GM19099 (cell line): Measurements from ENCODE around the gene PTPRD.

Experiments used
- POLR2A ChIP-seq: IDR thresholded peaks from 3 replicates; pipeline ENCODE4 v1.6.1; 2011; ENCODE audit warnings: low read depth; ENCODE audit not compliant: insufficient read length; ENCODE audit errors: extremely low read depth

The PTPRD gene

DNA sequence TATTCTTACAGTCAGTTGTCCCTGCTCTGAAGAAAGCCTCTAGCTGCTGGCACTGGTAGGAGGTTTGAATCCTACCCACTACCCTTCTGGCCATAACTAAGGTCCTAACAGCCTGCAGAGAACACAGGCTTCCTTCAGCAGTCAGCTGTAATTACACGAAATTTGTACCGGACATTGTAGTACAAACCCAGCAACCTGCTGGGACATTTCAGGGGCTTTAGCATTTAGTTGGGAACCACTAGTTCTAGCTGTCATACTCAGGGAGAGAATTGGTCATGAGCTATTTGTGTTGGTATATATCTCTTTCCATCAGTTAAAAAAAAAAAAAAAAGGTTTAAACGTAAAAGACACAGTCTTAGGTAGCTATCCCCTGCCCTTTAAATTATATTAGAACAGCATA lies 1743.0 kb downstream of the PTPRD start:
- no peak for TF ChIP-seq POLR2A

DNA sequence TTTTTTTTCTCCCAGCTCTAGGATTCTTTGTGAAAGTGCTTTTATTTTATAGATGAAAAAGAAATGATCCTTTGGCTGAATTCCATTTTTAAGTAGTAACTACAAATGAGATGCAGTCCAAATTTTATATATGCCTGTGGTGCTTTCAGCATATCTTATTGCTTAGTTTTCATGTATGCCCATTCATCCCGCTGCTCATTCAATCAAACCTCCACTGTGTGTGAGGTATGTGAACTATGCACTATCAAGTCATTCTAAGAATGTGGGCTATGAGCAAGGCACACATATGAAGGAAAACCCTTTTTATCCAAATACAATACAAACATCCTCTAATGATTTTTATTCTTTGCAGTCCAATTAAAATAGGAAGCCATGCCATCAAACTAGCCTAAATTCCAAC lies 1744.2 kb downstream of the PTPRD start:
- no peak for TF ChIP-seq POLR2A

DNA sequence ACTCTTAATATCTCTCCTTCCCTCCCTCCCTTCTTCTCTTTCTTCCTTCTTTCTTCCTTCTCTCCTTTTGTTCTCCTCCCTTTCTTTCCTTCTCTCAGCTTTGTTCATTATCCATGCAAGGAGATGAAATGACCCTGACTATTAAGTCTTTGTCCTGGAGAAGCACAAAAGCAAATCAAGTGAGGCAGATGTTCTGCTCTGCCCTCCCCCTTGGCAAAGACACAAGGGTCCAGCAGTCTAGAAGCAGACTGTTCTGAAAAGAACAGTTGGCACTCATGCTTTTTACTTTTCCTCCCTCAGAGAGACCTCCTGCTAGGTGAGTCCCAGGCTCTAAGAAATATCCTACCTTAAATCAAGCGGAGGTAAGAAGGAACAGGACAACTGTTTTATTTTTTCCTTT lies 1745.7 kb downstream of the PTPRD start:
- TF ChIP-seq POLR2A, result no peak

DNA sequence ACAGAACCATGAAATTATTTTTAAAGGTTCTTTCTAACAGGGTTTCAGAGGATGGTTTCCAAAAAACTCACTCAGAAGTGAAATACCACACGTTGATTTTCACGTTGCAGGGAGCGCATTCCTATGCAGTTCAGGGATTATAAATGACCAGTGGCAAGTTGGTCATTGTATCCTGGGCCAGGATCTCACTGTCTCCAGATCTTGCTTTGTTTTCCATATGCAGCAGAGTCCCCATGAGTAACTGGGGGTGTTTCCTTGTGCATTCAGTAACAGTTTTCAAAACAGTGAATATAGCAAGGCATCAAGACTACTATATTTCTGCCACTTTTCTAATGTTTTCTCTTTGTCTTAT lies 1748.3 kb downstream of the PTPRD start:
- TF ChIP-seq POLR2A, result no peak

DNA sequence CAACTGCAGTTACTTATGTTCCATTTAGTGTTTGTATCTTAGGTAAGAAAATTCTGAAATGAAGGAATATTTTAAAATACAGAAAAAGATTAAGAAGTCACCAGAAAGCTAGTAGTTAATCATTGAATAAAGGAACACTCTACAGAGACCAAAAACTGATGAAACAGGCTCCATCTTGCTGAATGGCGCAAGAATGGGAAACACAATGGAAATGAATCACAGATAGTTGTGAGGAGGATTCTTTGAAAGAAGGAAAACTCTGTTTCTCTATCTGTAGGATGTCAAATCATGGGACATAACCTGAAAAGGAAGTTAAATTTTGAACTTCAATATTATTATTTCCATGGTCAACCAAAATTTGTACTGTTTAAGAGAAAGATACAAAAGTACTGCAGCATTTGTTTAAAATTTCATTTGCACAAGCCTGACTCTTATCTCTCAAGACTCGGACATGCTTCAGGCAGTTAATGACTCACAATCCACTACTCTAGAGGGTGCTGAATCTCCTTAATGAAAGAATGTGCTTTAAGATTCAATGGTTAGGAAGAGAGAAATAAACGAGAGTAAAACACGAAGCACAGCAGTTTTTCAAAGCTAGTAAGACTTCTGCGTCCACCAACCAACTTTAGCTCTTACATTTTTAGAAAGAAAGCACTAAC lies 1748.8 kb downstream of the PTPRD start:
- TF ChIP-seq POLR2A, result no peak

DNA sequence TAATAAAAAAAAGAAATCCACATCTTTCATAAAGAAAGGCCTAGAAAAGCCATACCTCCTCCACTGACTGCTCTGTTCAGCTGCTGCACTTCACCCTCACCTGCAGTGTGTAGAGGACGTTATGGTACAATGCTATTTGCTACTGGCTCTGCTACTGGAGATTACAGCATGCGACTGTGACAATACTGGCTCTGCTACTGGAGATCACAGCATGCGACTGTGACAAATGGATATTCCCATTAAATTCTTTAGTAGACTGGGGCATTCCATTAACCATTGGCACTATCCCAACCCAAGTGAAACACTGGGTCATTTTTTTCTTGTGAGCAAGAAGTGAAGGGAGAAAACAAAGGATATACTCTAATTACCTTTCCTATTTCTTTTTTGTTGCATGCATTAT lies 1749.7 kb downstream of the PTPRD start:
- no peak for TF ChIP-seq POLR2A

DNA sequence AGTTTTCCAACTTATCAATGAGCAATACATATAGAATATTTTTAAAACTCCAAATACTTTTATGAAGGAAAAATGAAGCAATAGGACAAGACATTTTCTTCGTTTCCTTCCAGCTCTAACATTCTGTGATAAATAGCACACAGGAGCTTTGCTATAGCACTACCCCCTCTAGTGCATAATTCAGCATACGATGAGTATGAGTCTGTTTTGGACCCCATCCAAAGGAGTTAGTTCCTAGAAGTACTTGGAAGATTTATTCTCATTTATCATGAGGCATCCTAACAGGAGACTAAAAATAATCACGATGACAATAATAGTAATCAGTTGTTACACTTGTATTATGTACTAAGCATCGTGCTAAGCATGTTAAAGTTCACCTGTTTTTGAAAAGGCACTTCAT lies 1751.9 kb downstream of the PTPRD start:
- no peak for TF ChIP-seq POLR2A

DNA sequence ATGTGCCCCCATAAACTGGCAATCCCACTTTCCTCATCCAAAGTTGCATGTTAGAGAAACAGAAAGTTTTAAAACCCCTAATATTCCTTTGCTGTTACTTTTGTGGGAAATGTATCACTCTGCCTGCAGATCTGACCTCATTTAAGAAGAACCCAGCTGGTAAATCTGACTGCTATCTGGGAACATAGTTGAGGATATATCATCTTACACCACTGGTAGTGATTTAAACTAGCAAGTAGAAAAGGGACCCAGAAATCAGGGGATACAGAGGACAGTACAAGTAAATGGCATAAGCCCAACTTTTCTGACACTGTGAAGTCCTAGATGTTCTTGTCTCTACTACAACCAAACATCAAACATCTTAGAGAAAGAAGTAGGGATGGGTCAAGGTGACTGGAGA lies 1752.7 kb downstream of the PTPRD start:
- no peak for TF ChIP-seq POLR2A

DNA sequence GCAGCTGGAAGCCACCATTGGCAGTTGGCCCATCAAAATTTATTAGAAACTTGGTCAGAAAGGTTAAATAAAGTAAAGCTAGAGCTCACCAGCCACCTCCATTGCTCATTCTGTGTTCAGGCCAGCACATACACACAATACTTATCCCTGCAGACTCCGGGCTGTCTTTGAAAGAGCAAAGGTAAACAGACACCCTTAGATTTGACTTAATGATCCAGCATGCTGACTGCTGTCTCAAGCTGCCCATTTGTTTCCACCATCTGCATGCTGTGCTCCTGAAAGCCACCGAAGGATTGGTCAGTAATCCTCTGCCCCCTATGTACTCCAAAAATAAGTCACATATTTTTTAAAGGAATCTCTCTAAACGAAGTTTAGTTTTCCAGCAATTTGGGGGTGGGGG lies 1753.4 kb downstream of the PTPRD start:
- TF ChIP-seq POLR2A, result no peak

DNA sequence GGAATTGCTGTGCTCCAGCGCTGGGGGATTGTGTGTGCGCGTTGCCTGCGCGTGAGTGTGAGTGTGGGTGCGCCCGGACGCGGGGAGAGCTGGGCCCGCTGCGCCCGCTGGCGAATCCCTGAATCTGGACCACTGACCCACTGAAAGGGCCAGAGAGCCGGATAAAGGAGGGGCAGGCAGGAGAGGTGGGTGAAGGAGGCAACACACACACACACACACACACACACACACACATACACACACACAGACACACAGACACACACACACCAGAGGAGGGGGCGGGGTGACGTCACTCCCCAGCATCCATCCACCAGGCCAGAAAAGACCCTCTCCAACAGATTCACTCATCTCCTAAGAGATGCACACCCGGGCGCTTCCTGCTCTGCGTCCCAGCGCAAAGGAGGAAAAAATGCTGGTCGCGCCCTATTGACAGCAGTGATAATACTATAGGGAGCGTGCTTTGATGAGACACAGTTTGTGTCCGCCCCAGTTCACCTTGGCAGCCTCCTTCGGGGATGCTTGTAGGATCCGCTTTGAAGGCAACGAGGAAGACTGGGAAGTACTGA lies 1754.1 kb downstream of the PTPRD start:
- TF ChIP-seq POLR2A, result no peak

DNA sequence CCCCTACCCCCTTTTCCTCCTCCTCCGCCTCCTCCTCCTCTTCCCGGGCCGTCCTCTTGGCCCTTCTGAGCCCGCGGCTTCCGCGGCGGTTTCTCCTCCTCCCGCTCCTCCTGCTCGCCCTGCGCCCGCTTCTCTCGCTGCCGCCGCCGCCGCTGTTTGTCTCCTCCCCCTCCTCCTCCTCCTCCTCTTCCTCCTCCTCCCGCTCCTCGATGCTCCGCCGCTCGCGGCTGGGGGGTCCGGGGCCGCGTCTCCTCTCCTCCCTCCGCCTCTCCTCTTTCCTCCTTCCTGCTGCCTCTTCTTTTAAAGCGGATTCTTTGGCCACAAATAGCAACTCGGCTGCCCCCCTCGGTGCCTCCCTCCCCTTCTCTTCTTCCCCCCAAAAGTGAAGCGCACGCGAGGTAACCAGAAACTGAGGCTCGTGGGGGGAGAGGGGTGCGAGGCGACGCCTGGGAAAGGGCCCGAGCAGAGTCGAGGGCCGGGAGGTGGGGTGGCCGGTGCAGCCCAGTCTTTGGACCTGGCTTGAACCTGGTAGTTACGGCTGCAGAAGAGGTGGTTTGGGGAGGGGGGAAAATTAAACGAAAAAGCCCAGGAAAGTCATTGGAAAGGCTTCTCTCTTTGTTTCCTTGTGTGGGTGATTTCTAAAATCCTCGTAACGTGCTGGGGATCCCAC lies 1754.7 kb downstream of the PTPRD start:
- no peak for TF ChIP-seq POLR2A

DNA sequence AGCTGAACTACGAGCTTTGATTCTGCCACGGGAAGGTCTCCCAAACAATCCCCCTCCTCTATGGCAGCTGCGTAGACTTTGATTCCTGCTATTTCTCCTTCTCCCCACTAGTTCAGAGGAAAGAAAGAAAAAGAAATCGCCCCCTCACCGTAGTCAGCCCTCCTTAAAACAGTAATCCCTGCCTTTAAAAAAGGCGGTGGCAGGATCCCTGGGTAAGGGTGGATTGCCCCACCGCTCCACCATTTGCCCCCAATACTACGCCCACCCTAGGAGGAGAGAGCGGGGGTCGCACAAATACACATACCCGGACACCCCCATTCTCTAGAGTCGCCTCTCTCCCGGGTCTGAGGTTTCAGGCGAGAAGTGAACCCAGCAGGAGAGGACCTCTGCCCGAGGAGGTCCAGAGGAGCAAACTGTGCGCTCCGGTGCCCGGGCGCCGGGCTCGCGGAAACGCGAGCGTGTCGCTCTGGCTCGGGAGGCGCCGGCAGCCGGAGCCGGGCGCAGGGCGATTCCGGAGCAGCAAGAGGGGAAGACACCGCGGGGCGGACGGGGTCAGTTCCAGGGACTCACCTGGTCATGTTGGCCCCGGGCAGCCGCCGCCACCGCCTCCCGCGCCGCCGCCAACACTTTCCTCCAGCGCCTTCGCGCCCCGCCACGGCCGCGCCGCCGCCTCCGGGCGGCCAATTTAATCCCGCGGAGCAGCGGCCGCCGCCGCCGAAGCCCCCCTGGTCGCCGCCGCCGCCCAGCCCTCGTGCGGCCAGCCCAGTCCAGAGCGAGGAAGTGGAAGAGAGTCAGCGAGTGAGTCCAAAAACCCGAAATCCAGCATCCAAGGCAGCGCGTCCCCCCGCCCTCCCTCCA lies 1755.5 kb downstream of the PTPRD start:
- no peak for TF ChIP-seq POLR2A

DNA sequence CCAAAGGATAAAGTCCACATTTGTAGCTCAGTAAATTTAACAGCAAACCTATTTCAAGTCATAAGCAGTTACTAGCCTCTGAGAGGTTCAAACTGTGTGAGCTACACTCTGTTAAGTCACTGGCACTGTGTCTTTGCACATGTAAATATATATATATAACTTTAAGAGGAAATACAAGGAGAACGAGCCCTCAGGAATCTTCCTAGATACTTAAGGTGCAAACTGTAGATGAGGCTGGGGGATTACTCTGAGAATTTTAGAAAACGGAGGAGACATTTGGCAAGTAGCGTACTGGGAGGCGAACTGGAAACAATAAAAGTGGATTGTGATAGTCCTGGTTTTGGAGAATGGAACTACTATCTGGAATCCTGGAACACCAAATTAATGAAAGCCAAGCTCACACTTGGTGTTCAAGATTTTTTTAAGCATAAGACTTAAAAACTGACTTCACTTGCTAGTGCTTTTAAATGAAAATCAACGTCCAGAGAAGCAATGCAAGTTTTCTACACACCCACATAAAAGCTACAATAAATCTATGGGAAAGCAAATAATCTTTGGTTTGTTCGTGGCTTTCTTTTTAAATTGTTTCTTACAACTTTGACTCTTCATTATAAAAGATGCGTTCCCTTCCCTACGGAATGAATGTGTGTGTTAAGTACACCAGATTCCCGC lies 1756.3 kb downstream of the PTPRD start:
- TF ChIP-seq POLR2A, result no peak

DNA sequence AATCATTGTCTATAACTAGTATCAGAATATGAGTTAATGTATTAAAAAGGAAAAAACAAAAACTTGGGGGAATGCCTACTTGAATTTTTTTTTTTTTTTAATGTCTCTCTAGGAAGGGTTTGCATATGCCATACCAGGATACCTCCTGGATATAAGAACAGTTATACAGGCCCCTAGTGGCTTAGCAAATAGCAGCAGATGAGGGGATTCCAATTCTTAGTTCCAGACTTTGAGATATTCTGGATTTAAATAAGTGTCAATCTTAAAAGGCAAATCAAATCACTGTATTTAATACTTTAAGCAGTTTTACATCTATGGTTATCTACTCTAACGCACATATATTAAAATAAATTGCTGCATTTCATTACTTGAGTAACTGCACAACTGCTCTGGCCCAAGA lies 1757.8 kb downstream of the PTPRD start:
- no peak for TF ChIP-seq POLR2A

DNA sequence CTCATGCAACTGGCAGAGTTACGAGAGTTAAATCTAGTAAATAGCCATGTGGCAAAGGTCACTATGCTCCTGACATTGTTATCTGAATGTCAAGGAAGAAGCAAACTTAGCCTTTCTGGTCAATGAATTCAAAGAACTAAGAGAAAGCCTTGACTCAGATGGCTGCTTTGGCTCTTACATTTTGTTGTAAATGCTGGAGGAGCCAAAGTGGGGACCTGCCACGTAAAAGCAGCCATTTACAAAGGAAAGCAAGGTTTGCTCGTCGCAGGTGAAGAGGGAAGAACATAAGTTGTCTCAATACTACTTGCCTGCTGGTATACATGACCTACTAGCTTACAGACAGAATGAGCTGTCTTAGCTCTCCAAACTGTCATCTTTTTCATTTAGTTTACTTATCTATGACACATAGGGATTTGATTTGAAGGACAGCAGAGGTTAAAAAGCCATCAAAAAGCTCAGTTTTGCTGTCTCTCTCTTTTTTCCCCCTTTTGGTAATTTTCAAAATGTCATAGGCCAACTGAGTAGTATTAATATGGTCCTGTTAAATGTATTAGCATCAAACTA lies 1760.4 kb downstream of the PTPRD start:
- no peak for TF ChIP-seq POLR2A
